Measurements from ENCODE around the gene LEMD3. TPM values are rescaled to one million over a fixed set of nuclear protein-coding genes. Genes with fewer than 3 reads are reported as not detected.

LEMD3 gene
- total RNA-seq, 1 donor from 2014 or later: 25.4 TPM

DNA sequence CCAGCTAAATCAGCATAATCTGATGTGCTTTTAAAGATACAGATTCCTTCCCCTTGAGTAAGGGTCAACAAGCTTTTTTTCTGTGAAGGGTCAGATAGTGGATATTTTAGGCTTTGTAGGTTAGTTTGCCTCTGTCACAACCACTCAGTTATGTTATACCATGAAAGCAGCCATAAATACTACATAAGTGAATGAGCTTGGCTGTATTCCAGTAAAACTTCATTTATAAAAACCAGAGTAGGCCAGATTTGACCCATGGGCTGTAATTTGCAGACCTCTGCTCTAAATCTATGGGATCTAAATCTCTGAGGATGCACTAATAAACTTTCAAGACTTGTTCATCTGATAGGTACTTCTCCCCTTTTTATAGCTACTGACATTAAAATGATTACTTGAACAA lies 47.7 kb downstream of the LEMD3 start:
- Mint-ChIP-seq H3K27me3 (ENCODE audit: unreplicated experiment) (no peaks in the 10 kb centered on the region), H3K4me3 (ENCODE audit: unreplicated experiment) (no peak overlapping the region)

DNA sequence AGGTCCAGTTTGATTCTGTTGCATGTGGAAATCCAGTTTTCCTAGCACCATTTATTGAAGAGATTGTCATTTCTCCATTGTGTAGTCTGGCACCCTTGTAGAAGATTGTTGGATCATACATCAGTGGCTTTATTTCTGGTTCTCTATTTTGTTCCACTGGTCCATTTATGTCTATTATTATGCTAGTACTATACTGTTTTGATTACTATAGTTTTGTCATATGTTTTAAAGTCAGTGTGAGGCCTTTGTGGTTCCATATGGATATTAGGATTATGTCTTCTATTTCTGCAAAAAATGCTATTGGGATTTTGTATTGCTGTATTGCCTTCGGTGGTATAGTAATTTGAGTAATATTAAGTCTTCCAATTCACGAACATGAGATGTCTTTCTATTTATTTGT lies 51.4 kb downstream of the LEMD3 start:
- TF ChIP-seq, protein P1, sequence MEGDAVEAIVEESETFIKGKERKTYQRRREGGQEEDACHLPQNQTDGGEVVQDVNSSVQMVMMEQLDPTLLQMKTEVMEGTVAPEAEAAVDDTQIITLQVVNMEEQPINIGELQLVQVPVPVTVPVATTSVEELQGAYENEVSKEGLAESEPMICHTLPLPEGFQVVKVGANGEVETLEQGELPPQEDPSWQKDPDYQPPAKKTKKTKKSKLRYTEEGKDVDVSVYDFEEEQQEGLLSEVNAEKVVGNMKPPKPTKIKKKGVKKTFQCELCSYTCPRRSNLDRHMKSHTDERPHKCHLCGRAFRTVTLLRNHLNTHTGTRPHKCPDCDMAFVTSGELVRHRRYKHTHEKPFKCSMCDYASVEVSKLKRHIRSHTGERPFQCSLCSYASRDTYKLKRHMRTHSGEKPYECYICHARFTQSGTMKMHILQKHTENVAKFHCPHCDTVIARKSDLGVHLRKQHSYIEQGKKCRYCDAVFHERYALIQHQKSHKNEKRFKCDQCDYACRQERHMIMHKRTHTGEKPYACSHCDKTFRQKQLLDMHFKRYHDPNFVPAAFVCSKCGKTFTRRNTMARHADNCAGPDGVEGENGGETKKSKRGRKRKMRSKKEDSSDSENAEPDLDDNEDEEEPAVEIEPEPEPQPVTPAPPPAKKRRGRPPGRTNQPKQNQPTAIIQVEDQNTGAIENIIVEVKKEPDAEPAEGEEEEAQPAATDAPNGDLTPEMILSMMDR (IDR thresholded peaks at IDR 0.05; ENCODE audit: partially characterized antibody, unreplicated experiment): no peak
- no peak overlapping the region for H3K4me3 Mint-ChIP-seq (ENCODE audit: unreplicated experiment)
- no peak for DNase-seq
- H3K36me3 Mint-ChIP-seq (ENCODE audit: unreplicated experiment): peaks cover 39% of the 10 kb centered on the region
- no peak overlapping the region for H3K27ac Mint-ChIP-seq (ENCODE audit: unreplicated experiment)
- no peaks in the 10 kb centered on the region for H3K4me1 Mint-ChIP-seq (ENCODE audit: low read depth, unreplicated experiment)
- peaks cover 8% of the 10 kb centered on the region for H3K9me3 Mint-ChIP-seq (ENCODE audit: unreplicated experiment)
- no peaks in the 10 kb centered on the region for H3K27me3 Mint-ChIP-seq (ENCODE audit: unreplicated experiment)

More for the DNA sequence above, 47.7 kb downstream of the LEMD3 start:
- Mint-ChIP-seq H3K36me3 (ENCODE audit: unreplicated experiment) (peaks cover 22% of the 10 kb centered on the region), H3K4me1 (ENCODE audit: low read depth, unreplicated experiment) (no peaks in the 10 kb centered on the region), H3K9me3 (ENCODE audit: unreplicated experiment) (peaks cover 8% of the 10 kb centered on the region), H3K27ac (ENCODE audit: unreplicated experiment) (no peak overlapping the region)
- no peak for DNase-seq
- TF ChIP-seq, protein P1 (IDR thresholded peaks at IDR 0.05; ENCODE audit: partially characterized antibody, unreplicated experiment): no peak

DNA sequence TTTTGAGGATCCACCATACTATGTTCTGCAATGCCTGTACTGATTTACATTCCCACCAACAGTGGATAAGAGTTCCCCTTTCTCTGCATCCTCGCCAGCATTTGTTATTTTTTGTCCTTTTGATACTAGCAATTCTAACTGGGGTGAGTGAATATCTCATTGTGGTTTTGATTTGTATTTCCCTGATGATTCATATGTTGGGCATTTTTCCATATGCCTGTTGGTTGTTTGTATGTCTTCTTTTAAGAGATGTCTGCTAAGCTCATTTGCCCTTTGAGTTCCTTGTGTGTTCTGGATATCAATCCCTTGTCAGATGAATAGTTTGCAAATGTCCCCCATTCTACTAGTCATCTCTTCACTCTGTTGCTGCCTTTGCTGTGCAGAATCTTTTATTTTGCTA lies 60.1 kb downstream of the LEMD3 start:
- Mint-ChIP-seq H3K4me3 (ENCODE audit: unreplicated experiment) (no peak overlapping the region), H3K4me1 (ENCODE audit: low read depth, unreplicated experiment) (no peaks in the 10 kb centered on the region), H3K27ac (ENCODE audit: unreplicated experiment) (no peak overlapping the region), H3K36me3 (ENCODE audit: unreplicated experiment) (peaks cover 23% of the 10 kb centered on the region), H3K9me3 (ENCODE audit: unreplicated experiment) (no peaks in the 10 kb centered on the region), H3K27me3 (ENCODE audit: unreplicated experiment) (no peaks in the 10 kb centered on the region)
- DNase-seq: no peak
- TF ChIP-seq, protein P1 (IDR thresholded peaks at IDR 0.05; ENCODE audit: partially characterized antibody, unreplicated experiment): no peak

DNA sequence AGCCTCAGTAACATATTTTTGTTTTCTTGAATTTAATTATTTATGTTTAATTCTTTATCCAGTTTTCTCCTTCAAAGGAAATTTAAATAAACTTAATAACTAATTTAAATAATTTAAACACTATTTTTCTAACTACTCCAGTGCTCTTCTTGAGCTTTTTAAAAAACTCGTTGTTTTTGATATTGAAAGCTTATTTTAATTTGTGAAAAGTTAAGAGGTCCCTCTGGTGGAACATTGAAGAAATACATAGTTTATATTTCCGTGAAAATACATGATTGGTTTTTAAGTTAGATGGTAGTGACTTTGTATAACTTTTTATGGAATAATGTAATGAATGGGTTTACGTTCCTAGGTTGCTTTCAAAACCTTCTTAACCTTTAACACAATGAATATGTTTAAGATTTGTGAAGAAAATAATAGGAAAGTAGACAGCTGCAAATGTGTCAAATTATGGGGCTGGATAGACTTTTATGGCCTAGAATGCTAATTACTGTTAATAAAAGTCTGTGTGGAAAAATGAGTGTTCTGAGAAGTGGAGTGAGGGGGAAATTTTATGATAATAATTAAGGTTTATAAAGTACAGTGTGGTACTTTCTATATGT lies 63.2 kb downstream of the LEMD3 start:
- Mint-ChIP-seq H3K4me1 (ENCODE audit: low read depth, unreplicated experiment) (no peaks in the 10 kb centered on the region), H3K27me3 (ENCODE audit: unreplicated experiment) (no peaks in the 10 kb centered on the region)

GRCh38 chr12:65237153-65237552 lies 67.8 kb downstream of the LEMD3 start:
- Mint-ChIP-seq H3K27ac (ENCODE audit: unreplicated experiment) (no peak overlapping the region), H3K4me3 (ENCODE audit: unreplicated experiment) (no peak overlapping the region), H3K9me3 (ENCODE audit: unreplicated experiment) (no peaks in the 10 kb centered on the region), H3K4me1 (ENCODE audit: low read depth, unreplicated experiment) (no peaks in the 10 kb centered on the region), H3K27me3 (ENCODE audit: unreplicated experiment) (no peaks in the 10 kb centered on the region), H3K36me3 (ENCODE audit: unreplicated experiment) (no peaks in the 10 kb centered on the region)
- TF ChIP-seq, protein P1 (IDR thresholded peaks at IDR 0.05; ENCODE audit: partially characterized antibody, unreplicated experiment): no peak
- no peak for DNase-seq

More for the DNA sequence above, 63.2 kb downstream of the LEMD3 start:
- Mint-ChIP-seq H3K4me3 (ENCODE audit: unreplicated experiment) (no peak overlapping the region), H3K27ac (ENCODE audit: unreplicated experiment) (no peak overlapping the region), H3K9me3 (ENCODE audit: unreplicated experiment) (no peaks in the 10 kb centered on the region), H3K36me3 (ENCODE audit: unreplicated experiment) (peaks cover 15% of the 10 kb centered on the region)
- TF ChIP-seq, protein P1 (IDR thresholded peaks at IDR 0.05; ENCODE audit: partially characterized antibody, unreplicated experiment): peak; percentile 76
- DNase-seq: no peak
